HG03439 (cell line): ENCODE results near the gene GBX1.

Experiments
- ATAC-seq: cut with Tn5 transposase; IDR thresholded peaks from one replicate; pipeline ENCODE4 v1.9.1; 2021; ENCODE audit warnings: mild to moderate bottlenecking, moderate library complexity; ENCODE audit not compliant: unreplicated experiment

Gene GBX1

DNA sequence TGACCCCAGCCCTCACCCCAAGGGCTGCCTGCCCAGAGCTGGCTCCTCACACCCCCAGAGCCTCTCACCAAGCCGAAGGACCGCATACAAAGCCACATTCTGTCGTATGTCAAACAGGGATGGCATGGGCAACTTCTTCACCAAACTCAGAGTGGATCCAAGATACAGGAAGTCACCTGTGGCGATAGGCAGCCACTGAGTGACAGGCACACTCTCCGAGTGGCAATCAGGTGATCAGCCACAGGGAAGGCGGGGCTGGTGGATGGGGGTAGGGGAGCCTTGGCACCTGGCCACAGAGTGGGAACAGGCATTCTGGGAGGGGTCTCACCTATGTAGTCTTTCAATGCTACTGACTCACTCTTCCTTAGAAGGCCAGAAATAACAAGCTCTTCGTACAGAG, 26.7 kb upstream of the GBX1 start:
- ATAC-seq = no peak

DNA sequence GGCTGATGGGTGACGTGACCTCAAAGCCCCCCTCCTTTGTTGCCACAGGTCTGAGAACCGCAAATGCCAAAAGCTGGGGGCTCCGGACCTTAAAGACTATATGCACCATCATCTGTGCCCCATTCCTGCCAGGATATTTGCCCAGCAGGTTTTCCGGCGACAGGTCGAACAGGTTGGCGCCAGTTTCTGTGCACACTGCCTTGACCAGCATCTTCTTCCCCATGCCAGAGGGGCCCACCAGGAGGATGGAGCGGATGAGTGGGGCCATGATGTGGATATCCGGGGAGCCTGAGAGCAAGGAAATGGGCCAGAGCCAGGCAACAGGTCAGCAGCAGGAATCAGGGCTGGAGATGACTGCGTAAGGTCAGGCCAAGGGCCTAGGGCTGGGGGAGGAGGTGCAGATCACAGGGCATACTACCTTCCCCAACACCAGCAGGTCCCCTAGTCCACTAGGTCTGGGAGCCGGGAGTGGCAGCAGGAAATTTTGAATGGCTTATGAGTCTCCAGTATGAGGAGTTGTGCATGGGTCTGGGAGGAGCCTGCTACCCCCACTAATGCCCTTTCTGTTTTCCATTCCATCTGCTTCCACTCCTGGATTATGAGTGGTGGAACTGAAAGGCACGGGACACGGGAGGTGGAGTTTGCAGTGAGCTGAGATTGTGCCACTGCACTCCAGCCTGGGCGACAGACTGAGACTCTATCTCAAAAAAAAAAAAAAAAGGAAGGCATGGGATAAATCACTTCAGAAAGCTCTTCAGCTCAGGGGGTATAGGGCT, 25.9 kb upstream of the GBX1 start:
- ATAC-seq = no peak

DNA sequence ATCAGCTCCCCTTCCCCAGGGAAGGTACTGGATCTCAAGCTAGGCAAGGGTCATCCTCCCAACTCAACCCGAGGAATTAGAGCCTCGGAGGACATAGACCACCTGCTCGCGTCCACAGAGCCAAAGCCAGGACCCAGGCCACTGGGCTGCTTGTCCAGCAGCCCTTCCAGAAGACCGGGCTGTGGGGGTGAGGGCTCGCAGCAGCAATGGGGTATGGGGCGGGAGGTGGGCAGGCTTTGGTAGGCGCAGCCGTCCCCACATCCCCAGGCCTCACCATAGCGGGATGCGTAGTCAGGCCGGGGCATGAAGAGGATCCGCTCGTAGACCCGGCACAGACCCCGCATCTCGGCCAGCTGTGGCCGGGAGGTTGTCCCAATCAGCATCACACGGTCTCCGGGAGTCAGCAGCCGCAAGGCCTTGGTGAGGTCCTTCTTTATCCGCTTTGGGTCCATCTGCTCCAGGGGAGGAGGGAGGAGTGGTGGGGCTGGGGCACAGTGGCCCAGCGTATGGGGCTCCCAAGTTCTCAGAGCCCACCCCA, 24.6 kb upstream of the GBX1 start:
- no peak for ATAC-seq

DNA sequence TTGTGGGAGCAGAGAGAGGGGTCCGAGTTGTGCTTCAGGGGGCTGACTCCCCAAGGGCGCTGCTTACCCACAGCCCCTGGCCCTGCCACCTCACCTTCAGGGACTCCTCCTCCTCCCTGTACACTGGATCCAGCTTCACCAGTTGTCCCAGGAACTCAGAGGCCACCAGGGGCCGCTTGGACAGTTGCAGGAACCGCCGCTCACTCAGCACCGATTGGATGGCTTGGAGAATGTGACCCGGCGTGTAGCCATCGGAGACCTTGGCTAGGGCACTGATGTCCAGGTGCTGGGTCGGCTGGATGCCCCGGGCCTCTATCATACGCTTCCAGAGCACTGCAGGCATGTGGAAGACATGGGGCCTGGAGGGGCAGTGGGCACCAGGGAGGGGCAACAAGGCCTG, 24.1 kb upstream of the GBX1 start:
- no peak for ATAC-seq

DNA sequence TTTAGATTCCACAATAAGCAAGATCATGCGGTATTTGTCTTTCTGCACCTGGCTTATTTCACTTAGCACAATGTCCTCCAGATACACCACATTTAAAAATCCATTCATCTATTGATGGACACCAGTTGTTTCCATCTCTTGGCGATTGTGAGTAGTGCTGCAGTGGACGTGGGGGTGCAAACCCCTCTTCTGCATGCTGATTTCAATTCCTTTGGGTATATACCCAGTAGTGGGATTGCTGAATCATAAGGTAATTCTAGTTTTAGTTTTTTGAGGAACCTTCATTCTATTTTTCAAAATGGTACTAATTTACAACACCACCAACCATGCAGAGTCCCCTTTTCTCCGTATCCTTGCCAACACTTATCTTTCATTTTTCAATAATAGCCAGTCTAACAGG, 21.5 kb upstream of the GBX1 start:
- ATAC-seq = no peak

DNA sequence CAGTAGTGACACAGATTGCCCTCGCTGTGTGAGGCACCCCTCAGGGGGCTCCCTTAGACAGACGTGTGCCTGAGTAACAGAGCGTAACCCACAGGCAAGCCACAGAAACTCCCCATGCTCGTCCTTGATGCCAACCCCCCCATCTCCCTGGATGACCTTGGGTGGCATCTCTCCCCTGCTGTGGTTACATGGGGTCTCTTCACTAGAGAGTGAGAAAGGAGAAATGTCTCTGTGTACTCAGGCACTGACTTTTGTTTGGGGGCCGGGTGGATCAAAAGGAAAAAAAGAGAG, 20.7 kb upstream of the GBX1 start:
- ATAC-seq = no peak

DNA sequence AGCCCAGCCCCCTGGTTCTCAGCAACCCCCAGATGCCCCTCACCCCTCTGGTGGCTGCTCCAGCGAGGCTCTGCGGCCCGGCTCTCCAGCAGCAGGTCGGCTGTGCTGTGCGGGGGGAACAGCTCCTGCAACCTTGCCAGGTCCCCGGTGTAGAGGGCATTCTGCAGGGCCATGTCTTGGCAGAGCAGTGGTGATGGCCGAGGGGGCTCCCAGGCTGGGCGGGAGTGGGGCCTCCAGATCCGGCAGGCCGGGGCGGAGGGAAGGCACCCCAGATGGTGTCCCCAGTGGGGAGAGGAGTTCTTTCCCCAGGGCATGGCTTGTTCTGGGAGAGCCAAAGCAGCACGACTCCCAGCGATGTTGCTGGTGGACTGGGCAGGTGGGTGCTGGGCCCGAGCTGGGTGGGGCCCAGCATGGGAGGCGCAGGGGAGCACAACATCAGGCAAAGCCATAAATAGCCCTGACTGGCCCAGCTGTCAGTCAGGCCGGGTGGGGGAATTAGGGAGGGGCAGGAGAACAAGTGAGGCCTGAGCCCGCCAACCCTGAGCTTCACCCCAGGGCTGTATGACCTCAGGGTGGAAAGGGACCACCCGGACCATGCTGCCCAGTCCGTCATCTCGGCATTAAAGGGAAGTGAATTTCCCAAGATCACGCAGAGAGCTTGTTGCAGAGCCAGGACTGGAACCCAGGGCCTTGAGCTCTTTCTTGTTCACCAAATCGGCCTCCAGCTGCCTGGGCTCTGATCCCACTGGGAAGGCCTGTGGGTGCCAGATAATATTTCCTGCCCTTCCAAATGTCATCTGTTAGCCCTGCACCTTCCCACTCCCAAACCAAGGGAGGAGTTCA, 20.1 kb upstream of the GBX1 start:
- no peak for ATAC-seq

DNA sequence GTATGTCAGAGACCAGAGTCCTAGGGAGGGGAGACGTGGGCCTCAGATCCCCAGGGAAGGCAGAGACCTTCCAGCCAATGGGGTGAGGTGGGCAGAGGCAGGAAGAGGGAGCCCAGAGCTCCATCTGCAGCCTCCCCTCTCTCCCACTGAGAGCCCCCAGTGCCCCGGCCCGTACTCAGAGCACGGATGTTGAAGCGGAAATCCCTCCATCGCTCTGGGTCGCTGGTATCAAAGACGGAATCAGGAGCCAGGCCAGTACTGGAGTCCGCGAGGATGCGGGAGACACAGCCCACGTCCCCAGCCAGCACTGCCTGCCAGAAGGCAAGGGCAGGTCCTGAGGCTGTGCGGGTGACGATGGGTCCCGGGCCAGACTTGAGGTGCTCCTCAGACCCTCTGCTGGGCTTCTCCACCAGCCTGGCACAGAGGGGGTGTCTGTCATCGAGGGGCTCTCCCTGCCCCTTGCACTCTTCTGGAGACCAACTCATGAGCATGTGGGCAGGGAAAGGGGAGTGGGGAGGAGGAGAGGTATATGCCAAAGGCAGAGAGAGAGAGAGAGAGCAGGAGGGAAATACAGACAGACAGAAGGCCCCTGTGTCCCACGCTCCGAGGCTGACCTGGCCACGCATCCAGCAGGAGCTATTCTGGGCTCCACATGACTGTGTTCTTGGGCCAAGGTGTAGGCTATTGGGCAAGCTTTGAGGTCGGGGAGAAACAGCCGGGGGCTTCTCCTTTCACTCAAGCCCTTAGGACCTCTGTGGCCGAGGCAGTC, 19.3 kb upstream of the GBX1 start, which contains the start of gene ASB10:
Gene ASB10, minus strand, starts transcription at position 611 of the 769 bp plus-strand sequence. Its CDS starts 120 bp downstream, at position 491.
- ATAC-seq = no peak

DNA sequence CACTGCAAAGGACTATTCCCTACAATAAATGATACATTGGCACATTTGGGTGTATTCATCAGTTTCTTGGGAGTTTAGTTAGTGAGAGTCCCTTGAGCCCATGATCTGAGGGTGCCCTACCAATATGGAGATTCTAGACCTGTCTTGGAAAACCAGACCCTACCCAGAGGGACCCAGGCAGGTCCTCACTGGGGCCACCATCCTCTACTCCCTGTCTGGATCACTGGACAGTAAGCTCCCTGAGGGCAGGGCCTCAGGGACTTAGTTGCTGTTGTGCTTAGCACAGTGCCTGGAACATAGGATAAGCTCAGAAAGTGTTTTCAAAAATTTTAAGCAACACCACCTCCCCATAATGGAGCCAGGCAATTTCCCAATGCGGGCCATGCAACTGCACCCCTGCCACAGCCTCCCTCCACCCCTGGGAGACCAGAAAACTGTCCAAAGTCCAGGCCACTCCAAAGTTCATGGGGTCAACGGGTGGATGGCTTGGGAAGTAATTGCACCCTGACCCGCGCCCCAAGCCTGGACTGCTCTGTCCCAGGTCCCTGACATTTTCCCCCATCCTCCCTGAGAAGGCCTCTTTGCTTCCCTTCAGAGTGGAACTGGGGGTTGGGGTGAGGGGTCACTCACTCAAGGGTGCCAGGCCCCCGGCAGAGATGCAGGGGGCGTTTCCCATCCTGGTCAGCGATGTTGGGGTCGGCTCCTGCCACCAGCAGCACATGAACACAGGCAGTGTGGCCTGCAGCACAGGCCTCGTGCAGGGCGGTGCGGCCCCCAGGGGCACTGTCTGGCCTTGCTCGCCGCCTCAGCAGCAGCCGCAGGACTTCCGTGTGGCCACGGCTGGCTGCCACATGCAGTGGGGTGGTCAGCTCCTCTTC, 18.5 kb upstream of the GBX1 start:
- no peak for ATAC-seq

DNA sequence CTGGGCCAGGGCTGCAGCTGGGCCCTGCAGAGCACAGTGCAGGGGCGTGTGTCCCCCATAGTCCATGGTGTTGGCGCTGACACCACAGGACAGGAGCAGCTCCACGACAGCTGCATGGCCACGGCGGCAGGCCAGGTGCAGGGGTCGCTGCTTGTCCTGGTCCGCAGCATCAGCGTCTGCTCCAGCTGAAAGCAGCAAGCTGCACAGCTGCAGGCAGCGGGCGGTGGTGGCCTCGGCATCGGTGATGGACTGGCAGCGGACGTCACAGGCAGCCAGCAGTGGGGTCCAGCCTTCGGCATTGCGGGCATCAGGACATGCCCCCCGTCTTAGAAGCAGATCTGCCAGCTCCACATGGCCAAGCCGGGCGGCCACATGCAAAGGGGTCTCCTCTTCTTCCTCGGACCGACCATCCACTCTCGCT, 13.5 kb upstream of the GBX1 start:
- ATAC-seq = no peak

DNA sequence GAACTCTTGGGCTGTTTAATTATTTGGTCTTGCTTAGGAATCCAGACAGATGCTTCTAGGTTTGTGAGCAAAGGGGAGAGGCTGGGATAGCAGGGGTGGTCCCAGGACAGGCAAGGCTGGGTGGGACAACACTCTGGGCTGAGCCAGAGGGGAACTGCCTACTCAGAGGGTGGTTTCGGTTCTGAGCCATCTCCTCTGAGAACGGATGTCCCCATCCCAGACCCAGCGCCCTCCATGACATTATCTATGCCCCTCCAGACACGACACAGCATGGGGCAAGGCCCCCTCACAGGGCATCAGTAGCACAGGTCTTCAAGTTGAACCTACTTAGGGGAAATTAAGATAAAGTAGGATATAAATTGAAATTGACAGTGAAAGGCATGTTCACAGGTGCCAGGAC, 12.5 kb upstream of the GBX1 start:
- ATAC-seq = no peak

DNA sequence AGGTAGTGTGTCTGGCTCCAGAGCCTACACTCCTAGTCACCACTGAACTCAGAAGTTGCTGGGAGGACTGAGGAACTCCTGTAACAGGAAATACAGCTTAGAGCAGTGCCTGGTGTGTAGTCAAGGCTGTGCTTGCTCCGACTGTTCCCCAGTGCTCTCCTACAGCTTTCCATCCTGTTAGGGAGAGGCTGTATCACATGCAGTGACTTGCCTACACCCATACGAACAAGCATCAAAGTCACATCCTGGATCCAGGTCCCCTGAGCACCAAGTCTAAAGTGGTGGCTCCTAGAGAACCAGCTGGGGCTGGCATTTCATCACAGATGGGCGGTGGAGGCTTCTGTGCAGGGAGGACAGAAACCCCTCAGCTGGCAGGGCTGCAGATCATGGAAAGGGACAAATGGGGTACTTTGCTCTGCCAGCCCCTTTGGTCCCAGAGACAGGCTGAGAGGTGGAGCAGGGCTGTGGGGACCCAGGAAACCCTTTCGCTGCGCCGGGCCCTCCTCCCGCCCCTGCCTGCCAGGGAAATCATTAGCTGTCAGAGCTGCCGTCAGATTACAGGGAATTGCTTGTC, 11.9 kb upstream of the GBX1 start:
- no peak for ATAC-seq

DNA sequence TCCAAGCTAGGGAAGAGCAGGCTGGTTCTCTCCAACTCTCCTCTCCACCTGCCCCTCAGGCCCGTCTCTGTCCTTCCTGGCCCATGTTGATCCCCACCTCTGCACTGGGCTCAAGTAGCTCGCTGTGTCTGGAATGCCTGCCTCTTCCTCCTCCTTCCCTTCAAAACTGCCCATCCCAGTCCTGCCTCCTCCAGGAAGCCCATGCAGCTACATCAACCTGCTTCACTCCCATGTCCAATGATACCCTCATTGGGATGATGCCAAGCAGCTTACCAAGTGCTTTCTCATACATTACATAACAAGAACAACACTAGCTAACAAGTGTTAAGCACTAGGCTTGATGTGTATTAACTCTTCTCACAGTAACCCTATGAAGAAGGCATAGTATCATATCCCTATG, 11.3 kb upstream of the GBX1 start:
- no peak for ATAC-seq

DNA sequence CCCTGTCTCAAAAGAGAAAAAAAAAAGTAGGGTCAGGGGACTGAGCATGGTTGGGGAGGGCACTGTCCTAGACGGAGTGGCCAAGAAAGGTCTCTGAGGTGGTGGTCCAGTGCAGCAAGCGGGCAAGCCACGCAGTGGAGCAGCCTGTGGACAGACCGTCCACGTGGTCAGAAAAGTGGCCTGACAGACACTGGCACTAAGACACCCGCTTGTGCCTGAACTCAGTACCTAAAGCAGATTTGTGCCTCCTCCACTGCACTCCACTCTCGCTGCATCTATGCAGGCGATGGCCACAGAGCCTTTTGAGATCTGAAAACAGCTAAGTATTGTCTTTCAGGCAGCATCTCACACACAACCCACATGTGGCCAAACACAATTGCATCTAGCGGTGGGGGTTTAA, 10.7 kb upstream of the GBX1 start:
- no peak for ATAC-seq

DNA sequence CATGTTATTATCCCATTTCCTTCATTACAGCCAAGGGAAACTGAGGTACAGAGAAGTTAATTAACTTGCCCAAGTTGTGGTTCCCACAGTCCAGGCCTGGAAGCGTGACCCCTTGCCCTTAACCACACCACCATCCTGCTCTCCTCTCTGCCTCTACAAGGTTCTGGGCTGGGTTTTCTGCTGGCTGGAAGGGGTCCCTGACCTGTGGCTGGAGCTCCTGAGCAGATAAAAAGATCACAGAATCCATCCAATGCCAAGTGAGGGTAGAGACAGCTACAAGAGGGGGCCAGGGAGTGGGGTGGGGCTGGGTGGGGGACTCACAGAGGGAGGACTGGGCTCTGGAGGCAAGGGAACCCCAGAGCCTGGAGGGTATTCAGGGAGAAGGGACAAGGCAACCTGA, 9.8 kb upstream of the GBX1 start:
- ATAC-seq = no peak

DNA sequence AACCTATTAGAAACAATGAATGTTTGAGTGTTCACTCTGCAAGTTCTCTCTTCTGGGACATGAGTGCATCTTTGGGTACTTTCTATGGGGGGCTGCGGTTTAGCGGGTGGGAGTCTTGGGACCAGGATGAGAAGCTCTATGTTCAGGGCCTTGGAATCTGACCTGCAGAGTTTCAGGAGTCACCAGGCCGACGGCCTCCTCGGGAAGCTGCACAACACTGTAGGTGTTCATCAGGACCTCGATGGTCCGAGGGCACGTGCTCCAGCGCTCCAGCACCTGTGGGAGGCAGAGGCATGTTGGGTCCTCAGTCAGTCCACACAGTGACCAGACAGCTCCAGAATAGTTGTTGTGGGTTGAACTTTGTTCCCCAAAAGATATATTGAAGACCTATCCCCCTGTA, 8.9 kb upstream of the GBX1 start:
- ATAC-seq = no peak

DNA sequence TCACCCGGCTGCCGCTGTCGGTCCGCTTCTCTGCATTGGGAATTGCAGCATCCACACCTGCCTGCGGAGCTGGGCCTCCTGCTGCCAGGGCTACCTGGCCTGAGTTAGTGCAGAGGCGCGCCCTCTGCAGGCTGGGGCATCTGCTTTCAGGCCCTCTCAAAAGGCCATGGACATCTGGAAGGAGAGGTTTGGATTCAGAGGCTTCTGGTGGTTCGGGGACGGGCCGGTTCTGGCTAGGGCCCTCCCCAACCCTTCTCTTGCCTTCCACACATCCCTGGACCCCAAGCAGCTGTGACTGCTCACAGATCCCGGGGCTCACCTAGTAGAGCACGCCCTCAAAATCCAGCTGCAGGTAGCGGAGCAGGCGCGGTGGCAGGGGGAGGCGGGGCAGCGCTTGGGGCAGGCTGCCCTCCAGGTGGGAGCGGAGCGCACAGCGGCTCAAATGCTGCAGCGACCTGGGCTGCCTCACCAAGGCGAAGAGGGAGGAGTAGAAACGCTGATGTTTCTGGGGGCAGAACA, 8.4 kb upstream of the GBX1 start:
- no peak for ATAC-seq

DNA sequence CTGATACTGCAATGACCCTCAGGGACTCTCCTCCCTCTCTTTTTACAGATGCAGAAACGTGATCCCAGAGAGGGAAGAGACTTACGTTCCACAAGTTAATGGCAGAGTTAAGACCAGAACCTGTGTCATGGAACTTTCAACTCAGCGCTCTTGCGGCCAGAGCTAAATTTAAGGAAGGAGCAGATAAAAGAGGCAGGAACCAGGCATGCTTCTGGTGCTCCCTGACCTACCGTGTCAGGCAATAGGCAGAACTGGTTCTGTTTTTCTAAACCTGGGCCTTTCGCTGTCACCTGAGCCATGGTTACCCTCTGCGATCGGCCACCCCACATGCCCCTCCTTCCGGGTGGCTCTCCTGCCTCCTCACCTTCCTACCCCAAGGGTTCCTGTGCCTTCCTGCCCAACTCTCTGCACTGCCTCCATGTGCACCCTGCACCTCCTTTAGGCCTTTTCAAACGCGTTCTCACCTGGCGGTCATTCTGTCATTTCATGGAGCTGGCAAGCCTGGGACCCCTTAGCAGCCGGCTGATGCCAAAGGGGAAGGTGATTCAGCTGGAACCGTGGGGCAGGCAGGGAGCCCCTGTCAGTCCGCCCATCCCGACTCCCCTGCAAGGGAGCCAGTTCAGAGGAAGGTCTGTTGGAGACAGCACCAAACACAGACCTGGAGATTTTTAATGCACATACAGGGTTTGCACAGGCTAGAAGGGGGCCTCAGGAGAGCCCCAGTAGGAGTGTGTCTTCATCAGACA, 7.7 kb upstream of the GBX1 start:
- no peak for ATAC-seq
